Forelimb muscle (tissue), 1 donor: ENCODE data around the gene CDK5R2. TPM values are rescaled to one million over a fixed set of nuclear protein-coding genes. Genes with fewer than 3 reads are reported as not detected.

Experiments used
- DNase-seq: peaks from one replicate; pipeline ENCODE4 v3.0.0-alpha.2; 2013; ENCODE audit warnings: low read depth
- polyA plus RNA-seq: library from polyadenylated mRNA; unstranded; fragments of 120-200 nt; gene quantifications from one replicate; pipeline ENCODE4 v1.2.1, GENCODE V29; 2013; ENCODE audit not compliant: insufficient read length

The CDK5R2 gene
- polyA plus RNA-seq, 1 donor, result 0.29 TPM

DNA sequence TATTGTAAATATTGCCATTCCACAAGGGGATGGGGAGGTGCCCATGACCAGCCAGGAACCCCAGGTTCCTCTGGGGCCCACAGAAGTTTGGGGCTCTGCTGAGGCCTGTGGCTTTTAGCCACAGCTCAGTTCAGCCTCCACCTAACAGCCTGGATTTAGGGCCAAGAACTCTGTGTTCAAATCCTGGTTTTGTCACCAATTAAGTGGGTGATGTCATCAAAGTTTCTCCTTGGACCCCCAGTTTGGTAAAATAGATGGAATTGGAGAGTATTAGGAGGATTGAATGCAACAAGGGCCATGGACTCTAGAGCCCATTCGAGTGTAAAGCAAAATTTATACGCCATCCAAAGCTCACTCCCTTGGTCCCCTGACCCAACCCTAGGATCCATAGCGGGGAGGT, 28.7 kb downstream of the CDK5R2 start:
- DNase-seq, result no peak

DNA sequence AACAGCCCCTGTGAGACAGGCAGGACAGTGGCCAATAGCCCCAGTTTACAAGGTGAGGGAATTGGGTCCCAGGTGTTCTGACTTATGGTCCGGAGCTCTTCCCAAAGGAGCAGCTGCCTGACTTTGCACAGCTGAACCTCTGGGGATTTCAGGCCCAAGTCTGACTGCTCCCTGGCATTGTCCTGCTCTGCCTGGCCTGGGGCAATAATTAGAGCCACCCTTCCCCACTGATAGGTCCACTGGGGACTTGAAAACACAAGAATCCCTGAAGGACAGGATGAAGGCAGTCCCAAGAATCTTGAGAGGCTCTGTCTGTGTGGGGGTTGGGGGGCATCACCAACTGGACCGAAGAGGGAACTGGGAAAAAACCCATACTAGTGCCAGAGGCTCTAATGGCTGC, 29.2 kb downstream of the CDK5R2 start:
- DNase-seq, result no peak

DNA sequence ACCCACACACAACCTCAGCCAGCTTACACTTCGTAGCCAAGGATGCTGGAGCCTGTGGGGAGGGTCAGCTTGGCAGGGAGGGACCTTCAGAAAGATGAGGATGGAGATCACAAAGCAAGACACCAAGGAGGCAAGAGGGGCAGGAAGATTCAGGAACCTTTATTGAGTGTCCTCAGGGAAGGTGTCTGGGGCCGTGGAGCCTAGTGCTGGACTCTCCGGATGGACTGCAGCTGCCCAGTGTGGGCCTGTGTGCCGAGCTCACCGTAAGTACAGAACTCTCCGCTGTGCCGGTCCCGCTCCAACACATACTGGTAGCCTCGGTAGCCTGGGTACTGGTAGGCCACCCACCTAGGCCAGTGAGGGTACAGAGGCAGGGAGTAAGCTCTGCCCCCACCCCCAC, 30.6 kb downstream of the CDK5R2 start:
- no peak for DNase-seq

DNA sequence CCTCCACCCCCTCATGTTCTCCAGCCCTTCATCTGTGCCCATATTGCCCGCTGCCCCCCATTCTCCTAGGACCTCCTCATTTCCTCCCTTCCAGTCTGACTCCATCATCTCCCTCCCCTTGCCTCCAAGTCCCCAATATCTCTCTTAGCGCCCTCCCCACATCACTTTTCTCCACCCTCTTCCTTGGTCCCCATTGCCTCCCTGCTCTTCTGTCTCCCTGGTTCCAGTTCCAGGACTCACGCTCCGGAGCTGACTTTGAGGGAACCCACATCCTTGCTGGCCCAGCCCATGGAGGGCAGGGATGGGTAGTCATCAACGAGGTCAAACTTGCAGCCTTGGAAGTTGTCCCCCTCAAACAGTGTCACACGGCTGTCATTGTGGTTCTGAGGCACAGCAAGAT, 31.1 kb downstream of the CDK5R2 start:
- DNase-seq, result no peak

DNA sequence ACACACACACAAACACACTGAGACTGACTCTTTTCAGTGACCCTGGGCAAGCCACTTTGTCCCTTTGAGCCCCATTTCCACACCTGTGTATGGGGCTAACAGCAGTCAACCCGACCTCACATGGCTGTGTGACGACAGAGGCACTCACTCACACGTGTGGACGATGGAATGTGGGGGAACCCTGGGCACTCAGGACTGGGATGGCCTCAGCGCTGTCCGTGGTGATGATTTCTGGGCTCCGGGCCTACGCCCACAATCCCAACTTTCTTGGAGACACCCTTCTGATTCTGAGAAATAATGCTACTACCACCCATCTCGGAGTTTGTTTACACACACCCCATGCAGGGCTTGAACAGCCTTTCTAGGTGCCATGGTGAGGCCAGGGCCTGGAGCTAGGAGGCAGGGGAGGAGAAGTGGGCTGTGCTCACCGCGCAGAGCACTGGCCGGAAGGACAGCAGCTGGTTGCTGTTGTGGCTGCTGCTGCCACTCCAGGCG, 32.3 kb downstream of the CDK5R2 start:
- DNase-seq, result no peak

DNA sequence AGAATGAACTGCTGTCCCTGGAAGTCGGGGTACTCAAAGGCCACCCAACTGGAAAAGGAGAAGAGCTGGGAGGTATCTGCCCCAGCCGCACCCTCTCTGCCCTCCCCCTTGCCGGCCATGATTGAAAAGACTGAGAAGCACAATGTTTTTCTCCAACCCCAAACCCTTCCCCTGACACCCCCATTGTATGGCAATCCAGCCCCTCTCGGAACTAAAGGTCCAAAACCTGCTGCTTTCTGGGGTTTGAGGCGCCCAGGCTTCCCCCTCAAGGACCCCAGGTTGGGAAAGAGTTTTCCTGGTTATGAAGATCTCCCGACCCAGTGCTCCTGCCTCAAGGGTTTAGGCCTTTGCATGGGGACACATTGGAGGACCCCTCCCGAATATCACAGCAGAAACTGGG, 32.7 kb downstream of the CDK5R2 start:
- DNase-seq, result no peak

DNA sequence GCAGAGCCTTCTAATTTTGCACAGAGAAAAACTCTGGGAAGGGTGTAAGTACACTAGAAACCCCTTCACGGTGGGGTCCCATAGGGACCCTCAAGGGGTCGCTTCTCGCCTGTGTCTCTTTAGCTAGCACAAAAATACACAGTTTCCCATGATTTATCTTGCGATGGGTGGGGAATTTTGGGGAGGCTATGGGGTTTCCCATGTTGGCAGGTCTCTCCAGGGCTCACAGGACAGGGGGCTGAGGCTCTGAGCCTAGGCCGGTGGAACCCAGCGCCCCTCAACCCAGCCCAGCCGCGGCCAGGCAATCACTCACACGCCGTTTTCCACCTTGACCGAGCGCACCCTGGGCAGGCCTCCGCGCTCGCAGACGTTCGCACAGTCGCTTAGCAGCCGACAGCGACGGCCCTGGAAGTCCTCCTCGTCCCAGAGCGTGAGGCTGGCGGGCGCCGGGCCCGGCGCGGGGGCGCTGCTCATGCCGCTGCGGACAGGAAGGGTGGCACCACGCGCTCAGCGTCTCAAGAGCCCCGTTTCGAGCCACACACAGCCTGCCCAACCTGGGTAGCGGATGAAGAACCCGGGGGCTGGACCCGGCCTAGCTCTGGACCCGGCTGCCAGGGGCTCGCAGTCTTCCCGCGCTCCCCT, 33.4 kb downstream of the CDK5R2 start:
- DNase-seq, result no peak

DNA sequence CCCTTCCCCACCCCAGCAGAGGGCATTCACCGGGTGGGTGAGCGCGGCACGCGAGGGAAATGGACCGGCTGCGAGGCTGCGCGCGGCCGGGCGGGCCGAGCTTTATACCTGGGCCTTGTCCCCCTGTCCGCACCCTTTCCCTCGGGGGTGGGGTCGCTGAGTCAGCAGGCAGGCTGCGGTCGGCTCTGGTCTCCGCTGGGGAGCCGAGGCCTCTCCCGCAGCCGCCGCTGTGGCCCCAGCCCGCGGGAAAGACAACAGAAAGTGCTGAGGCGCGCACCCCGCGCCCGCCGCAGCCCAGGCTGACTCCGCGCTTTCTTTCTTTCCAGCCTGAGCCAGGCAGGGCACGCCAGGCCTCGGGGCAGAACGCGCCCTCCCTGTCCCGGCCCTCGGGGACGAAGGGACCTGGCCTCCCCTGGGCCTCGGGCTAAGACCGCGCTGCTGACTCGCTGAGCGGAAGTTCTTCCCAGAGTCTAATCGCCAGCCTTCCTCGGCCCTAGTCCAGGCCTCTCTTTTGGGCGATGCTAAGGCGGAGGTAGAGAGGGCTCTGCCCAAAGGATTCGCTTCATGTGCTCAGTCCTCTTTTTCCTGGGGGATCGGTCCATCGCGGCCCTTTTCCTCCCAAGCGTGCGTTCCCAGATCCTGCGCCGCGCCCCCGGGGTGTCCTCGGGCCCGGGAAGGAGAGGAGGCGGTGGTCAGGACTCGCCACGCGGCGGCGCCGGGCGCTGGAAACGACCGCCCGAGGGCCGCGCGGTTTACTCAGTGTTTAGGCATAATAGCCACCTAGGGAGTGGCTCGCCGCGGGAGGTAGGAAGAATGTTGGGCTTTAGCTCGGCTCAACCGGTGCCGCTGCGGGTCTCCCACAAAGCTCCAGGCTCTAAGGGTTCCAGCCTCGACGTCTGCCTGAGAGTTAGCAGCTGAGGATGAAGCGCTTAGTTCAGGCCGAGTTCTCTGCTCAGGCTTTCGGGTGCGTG, 34.2 kb downstream of the CDK5R2 start, which contains the start of gene CRYBA2:
CRYBA2 (minus strand) TSS at position 78 of the 971 bp plus-strand sequence. CDS start 246 bp downstream, outside the sequence.
- no peak for DNase-seq

DNA sequence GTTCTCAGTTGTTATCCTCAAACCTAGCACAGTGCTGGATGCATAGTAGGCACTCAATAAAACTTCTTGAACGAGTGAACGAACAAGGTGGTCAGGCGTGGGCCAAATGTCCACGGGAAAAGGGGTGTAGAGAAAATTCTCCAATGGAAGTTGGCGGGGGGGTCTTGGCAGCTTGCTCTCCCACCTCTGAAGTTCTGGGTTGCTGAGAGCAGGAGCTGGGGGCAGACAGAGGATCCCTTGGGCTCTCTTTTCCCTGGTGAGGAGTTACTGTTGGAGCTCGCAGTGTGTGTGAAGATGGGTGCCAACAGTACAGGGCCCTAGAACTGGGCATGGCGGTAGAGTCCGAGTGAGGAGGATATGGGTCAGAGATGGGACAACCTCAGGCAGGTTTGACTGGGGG, 36.1 kb downstream of the CDK5R2 start:
- DNase-seq, result no peak

DNA sequence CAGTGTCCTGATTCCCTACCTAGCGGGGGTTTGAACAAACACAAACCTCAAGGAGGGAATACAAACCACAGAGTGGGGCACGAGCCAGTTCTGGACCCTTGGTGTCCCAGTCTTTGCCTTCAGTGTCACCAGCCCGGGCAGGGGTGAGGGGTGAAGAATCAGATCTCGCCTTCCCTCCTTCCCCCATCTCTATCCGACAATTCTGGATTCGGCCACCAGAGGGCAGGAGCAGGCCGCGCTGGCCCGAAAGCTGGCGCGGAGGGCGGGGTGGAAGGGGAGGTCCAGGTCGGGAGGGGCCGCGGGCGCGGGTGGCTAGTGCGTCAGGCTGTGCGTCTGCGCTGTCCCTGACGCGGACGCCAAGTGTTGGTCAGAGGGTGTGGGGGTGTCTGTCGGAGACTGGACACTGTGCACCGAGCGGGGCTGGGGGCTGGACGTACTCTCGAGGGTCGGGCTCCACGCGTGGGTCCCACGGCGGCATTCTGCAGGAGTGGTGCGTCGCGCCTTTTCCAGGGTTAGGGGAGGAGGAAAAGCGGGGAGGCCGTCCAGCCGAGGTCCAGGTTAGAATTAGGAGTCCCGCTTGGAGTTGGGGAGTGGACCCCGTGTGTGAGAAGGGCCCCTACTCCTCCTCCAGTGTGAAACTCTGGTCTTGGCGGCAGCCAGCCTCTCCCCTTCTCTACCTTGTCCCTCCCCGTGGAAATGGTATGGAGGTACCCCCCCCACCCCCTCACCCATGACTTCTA, 36.7 kb downstream of the CDK5R2 start:
- DNase-seq, result no peak

DNA sequence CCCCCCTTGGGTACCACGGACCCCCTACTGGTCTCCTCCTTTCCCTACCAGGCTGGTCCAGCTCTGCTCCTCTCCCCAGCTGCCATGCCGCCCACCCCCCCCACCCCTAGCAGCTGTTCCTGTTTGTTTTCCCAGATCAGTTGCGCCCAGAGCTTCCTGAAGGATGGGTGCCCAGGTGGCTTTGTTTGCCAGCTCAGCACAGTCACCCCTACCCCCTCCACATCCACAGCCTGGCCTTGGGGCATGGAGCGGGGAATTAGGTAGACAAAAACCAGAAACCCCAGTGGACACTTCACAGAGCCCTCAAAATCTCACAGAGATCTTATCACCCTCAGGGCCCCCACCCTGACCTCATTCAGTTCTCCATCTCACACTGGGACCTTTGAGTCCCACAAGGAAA, 37.5 kb downstream of the CDK5R2 start:
- DNase-seq, result no peak

DNA sequence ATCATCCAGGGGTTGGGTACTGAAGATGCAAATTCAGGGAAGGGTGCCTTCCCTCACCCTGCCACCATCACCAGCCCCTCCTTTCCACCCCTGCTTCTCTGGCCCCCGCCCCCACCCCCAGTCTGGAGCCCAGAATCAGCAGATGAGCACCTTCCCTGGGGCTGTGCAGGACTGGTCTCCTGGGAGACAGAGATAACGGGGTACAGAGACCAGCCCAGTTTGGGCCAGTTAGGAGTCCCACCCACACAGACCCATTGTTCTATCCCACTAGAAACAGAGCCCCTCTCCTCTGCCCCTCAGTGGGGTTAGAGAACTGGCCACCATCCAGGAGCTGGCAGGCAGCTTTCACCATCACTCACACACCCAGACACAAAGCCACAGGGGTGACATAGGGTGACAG, 38.3 kb downstream of the CDK5R2 start:
- DNase-seq, result no peak

DNA sequence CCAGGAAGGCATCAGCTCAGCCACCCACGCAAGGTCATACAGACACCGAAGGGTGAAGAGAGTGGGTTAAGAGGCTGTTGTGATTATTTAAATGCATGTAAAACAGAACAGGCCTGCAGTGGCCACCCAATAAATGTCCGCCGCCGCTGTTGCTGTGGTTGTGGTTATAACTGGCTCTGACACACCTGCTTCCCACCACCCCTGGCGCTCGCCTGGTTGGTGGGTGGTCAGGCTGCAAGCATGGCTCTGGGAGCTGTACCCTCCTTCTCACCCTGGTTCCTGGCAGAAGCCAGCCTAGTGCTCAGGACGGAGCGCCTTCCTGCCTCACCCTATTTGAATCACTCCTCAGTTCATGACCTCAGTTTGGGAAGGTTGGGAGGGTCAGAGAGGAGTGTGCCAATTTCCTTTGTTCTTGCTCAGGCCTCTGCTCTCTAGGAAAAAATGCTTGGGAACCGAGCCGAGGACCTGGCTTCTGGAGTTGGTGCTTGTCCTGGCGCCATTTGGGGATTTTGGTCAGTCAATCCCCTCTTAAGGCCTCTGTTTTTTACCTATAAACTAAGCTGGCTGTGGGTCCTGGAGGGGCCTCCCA, 39.0 kb downstream of the CDK5R2 start:
- DNase-seq, result no peak

DNA sequence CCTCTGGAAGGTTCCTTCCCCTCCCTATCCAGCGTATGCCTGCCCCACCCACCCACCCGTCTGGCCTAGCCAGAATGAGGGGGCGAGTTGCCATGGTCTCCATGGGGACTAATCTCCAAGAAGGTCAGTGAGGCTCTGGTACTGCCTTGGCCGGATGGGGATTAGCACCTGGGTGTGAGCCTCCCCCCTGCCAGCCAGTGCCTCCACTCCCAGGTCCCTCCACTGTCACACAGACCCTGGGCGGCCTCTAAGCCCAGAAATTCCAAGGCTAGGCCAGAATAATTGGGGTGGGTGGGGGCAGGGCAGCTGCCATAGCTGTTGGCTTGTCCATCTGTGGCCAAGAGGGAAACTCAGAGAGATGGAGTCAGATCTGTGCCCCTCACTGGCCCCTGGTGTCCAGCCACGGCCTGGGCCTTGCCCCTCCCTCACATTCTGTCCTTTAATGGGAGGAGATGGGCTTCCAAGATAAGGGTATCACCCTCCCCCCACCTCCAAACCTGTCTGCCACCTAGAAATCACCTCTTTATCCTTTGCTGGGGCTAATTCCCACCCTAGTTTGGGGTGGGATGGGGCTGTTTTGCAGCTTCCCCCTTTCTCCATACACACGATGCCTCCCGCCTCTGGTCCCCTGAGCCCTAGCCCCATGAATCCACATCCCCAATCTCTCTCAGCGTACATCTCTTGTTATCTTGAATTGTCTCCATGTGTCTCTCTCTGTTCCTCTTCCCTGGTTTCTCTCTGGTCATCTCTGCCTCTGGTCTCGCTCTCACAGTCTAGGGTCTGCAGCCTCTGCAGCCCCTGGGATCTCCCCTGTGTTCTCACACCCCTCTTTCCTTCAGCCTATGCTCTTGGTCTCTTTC, 39.8 kb downstream of the CDK5R2 start:
- no peak for DNase-seq

DNA sequence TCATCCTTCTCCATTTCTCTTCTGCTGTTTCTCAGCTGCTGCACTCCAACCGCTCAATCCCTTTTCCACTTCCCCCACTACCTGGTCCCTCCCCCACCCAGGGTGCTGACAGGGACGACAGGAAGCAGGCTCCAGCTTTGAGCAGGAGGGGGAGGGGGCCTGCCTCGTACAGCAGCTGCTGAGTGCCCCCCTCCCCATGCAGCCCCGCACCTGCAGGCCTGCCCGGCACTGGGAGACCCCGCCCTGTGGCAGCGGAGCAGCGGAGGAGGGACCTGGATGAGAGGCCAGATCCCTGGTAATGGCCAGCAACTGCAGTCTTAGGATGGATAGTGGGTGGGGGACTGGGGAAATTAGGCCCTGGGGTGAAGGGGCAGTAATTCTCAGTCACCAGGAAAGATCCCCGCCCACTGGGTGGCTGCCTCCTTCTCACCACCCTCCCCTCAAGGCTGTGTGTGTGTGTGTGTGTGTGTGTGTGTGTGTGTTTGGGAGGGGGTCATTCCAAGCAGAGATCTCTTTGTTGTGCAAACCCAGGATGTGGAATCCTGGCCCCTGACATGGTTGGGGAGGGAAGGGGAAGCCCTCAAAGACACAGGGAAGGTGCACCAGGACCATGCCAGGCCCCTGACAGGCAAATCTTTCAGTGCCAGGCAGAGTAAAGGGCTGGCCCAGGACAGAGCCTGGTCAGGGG, 40.6 kb downstream of the CDK5R2 start:
- DNase-seq, result no peak

DNA sequence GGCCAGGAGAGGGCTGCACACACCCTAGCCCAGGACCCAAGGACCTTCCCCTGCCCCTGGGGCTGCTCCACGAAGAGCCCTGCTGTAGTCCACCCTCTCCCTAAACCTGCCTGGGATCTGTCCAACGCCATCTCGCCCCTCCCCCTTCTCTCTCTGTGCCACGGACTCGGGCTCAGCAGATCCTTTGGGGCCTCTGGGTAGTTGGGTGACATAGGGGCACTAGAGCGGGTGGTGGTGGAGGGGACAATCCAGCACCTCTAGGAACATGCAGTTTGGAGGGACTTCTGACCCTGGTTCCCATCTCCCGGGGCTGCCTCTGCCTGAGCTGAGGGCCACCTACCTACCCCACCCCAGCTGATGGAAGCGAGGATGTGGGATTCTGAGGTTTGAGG, 41.1 kb downstream of the CDK5R2 start:
- no peak for DNase-seq

DNA sequence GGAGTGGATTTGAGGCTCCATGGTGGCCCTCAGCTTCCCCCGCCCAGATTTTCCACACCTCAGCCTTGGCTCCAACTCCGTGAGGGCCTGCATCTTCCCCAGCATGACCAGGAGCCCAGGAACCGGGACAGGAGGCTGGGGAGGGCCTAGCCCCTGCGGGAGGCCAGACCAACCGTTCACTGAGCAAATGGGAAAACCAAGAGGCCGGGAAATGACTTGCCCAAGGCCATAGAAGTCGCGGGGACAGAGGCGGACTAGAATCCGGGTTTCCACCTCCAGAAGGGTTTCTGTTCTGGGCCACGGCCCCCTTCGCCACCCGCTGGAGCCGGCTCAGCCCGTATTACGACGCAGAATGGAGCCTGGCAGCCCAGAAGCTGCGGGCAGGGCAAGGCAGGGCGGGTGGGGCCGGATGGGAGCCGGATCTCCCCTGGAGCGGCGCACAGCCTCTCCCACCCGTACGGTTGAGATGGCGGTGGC, 41.7 kb downstream of the CDK5R2 start:
- no peak for DNase-seq

DNA sequence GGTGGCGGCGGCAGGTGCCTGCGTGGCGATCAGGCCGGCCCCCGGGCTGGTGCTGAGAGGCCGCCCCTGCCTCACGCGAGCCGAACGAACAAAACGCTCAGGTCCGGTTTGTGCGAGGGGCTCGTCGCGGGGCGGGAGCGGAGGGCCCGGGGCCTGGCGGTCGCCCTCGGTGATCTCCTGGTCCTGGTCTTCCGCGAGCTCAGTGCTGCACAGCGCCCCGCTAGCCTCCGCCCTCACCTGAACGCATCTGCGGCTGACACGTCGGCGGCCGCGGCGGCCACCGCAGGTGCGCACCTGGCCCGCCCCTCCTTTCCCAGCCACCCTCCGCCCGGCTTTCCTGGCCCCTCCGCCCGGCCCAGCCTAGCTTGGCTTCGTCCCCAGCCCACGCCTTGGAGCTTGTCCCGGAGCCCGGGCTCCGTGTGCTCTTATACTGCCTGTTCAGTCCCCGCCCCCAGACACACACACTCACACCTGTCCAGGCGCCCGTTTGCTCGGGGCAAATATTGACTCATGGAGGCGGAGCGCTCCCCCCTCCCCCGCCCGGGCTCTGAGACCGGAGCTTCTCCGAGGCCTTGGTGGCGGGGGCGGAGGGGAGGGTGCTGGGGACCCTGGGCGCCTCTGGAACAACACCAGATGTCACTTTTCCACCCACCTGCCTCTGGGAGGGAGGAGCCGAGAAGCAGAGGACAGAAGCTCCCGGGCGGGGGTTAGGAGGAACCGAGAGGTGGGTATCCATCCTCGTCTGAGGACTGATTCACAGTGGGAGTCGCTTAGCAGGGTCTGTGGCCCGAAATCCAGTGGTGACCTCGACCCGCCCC, 42.3 kb downstream of the CDK5R2 start:
- DNase-seq, result no peak
